Measurements from ENCODE around the gene IDH3A.

- TF ChIP-seq CTCF (IDR thresholded peaks at IDR 0.05) (no peak), POLR2A (IDR thresholded peaks at IDR 0.05) (no peak)
These were observed 39.1 kb upstream of the IDH3A start for GRCh38 chr15:78110096-78110495.

Measured in thyroid gland (tissue), 4 donors.